Brain microvascular endothelial cell (primary cell): ENCODE measurements around the gene PSIP1.

ENCODE experiments used
- DNase-seq: peaks from one replicate; pipeline ENCODE4 v3.0.0-alpha.2; 2020
- H3K27ac ChIP-seq: fragments of 250-450 bp; sonication (Bioruptor Pico); 2 replicates; pipeline ENCODE4 v1.5.1; 2020; ENCODE audit warnings: mild to moderate bottlenecking, moderate library complexity
- H3K27me3 ChIP-seq: fragments of 250-450 bp; sonication (Bioruptor Pico); replicated peaks from 2 replicates; pipeline ENCODE4 v1.5.1; 2020; ENCODE audit warnings: mild to moderate bottlenecking
- H3K36me3 ChIP-seq: fragments of 250-450 bp; sonication (Bioruptor Pico); replicated peaks from 2 replicates; pipeline ENCODE4 v1.5.1; 2020; ENCODE audit warnings: mild to moderate bottlenecking
- H3K4me3 ChIP-seq: 2 replicates; pipeline ENCODE4 v1.5.1; 2011; ENCODE audit warnings: low read depth, mild to moderate bottlenecking, control low read depth, low read length, moderate library complexity
- CTCF ChIP-seq: IDR thresholded peaks from 2 replicates; pipeline ENCODE4 v1.5.1; 2011; ENCODE audit warnings: low read depth, mild to moderate bottlenecking, moderate library complexity, low read length, control low read depth, inconsistent platforms; ENCODE audit errors: missing control alignments
- in situ Hi-C: cut with HindIII; loops from 2 replicates; pipeline ENCODE4 v1.10.0; 2017; ENCODE audit warnings: low sequenced_read_pairs, low pct_ligation_motif_present

The PSIP1 gene

GRCh38 chr9:15417626-15418025 is 93.1 kb downstream of the PSIP1 start:
- in situ Hi-C loops: no loop called here
- H3K27me3 ChIP-seq: no peaks in the 10 kb centered on the region
- H3K4me3 ChIP-seq: no peak overlapping the region
- DNase-seq: no peak
- no peak for TF ChIP-seq CTCF
- no peak overlapping the region for H3K27ac ChIP-seq
- H3K36me3 ChIP-seq: no peaks in the 10 kb centered on the region

DNA sequence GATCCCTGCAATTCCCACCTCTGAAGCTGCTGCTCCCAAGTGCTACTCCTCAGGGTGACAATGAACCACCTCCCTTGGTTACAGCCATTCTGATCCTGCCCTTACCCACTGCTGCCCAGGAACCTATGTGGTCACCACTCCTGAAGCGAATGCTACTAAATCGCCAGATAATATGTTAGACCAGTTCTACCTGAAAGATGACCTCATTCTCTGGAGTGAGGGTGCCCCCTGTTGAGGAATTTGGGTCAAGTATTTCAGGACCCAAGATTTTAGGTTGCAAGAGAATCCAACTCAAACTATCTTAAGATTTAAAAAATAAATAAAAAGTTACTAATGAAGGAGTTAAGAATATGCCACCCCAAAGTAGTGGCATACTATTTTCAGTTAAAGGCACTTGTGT is 93.9 kb downstream of the PSIP1 start:
- Histone ChIP-seq H3K36me3 (no peaks in the 10 kb centered on the region), H3K27ac (no peak overlapping the region), H3K4me3 (no peak overlapping the region), H3K27me3 (no peaks in the 10 kb centered on the region)
- TF ChIP-seq CTCF: peak; percentile 60
- peak; percentile 59 for DNase-seq
- in situ Hi-C loops: no loop called here
